Prostate gland (tissue), 2 donors: Measurements from ENCODE around the gene MRPS21. TPM values are rescaled to one million over a fixed set of nuclear protein-coding genes. Genes with fewer than 3 reads are reported as not detected.

ENCODE experiments used
- DNase-seq: peaks from one replicate; pipeline ENCODE4 v3.0.0-alpha.2; 2019; ENCODE audit warnings: low spot score
- H3K27ac ChIP-seq, 2 donors: fragments of 200-600 bp; sonication (generic); 2 replicates each; pipeline ENCODE4 v1.5.1; 2017 to 2019
- H3K27me3 ChIP-seq: fragments of 200-600 bp; sonication (generic); replicated peaks from 2 replicates; pipeline ENCODE4 v1.5.1; 2019; ENCODE audit not compliant: insufficient read depth
- H3K36me3 ChIP-seq, 2 donors: fragments of 200-600 bp; sonication (generic); 1 replicate in 1 of 2; 2 replicates in 1 of 2; pipeline versions ENCODE4 v1.5.1 to v1.8.1; 2017 to 2019
- H3K4me1 ChIP-seq: fragments of 200-600 bp; sonication (generic); replicated peaks from 2 replicates; pipeline ENCODE4 v1.5.1; 2019
- H3K4me3 ChIP-seq, 2 donors: fragments of 200-600 bp; sonication (generic); 2 replicates each; pipeline ENCODE4 v1.5.1; 2017 to 2019
- H3K9me3 ChIP-seq: fragments of 200-600 bp; sonication (generic); 2 replicates; pipeline ENCODE4 v1.5.1; 2017
- CTCF ChIP-seq, 4 experiments: fragments of 200-600 bp in 2 of 4; fragments of 450-650 bp in 2 of 4; sonication (generic) in 2 of 4; IDR thresholded peaks; 1 replicate in 3 of 4; 2 replicates in 1 of 4; pipeline ENCODE4 v1.5.1; 2016 to 2019; ENCODE audit warnings: antibody characterized with exemption in 4 of 4, mild to moderate bottlenecking in 2 of 4, moderate library complexity in 2 of 4
- POLR2A ChIP-seq: fragments of 450-650 bp; IDR thresholded peaks from one replicate; pipeline ENCODE4 v1.6.1; 2016; ENCODE audit warnings: antibody characterized with exemption, mild to moderate bottlenecking
- POLR2AphosphoS5 ChIP-seq: sonication (generic); formaldehyde crosslinking; IDR thresholded peaks from one replicate; pipeline ENCODE4 v1.6.1; 2017; ENCODE audit warnings: antibody characterized with exemption
- WGBS: methylation state at CpG from one replicate; pipeline ENCODE4 v1.1.5; 2018; 5-methylcytosine and 5-hydroxymethylcytosine counted together
- intact Hi-C: fragments of 100-400 bp; cut with DNase I; formaldehyde crosslinking; loops from one replicate; pipeline ENCODE4 v1.14.2; 2022
- total RNA-seq, 2 donors: library from RNA; depleted of rRNA; stranded (reverse); fragments of >200 nt; gene quantifications; one replicate each; pipeline ENCODE4 v1.1.0, GENCODE V29; 2016

MRPS21 gene
- total RNA-seq, 2 donors from 2014 or later, result 40.1 to 49.0 TPM

GRCh38 chr1:150262388-150263320 is 31.0 kb upstream of the MRPS21 start:
- Histone ChIP-seq H3K4me1 (peaks cover 5% of the 10 kb centered on the region), H3K27ac (no peak overlapping the region), H3K9me3 (no peaks in the 10 kb centered on the region), H3K4me3 (no peak overlapping the region), H3K36me3 (peaks cover 8 to 15% of the 10 kb centered on the region in 2 donors), H3K27me3 (no peaks in the 10 kb centered on the region)
- 86% methylated on average over 6 of the region's 6 CpGs for WGBS
- no peak for DNase-seq
- intact Hi-C loops, result no loop called here
- TF ChIP-seq POLR2AphosphoS5, result no peak
- TF ChIP-seq POLR2A, result no peak
- TF ChIP-seq CTCF (IDR thresholded peaks at IDR 0.05), result no peak

- Histone ChIP-seq H3K36me3 (peaks cover 8 to 15% of the 10 kb centered on the region in 2 donors), H3K27ac (no peak overlapping the region), H3K27me3 (no peaks in the 10 kb centered on the region), H3K9me3 (no peaks in the 10 kb centered on the region), H3K4me1 (peaks cover 7% of the 10 kb centered on the region), H3K4me3 (no peak overlapping the region)
- DNase-seq, result no peak
- intact Hi-C loops, result no loop called here
- WGBS, result 74% methylated on average over 6 of the region's 6 CpGs
- no peak for TF ChIP-seq POLR2A
- no peak for TF ChIP-seq CTCF (IDR thresholded peaks at IDR 0.05)
- TF ChIP-seq POLR2AphosphoS5, result no peak
Observed at GRCh38 chr1:150263549-150263948, 30.1 kb upstream of the MRPS21 start.

GRCh38 chr1:150267896-150268295 is 25.8 kb upstream of the MRPS21 start:
- no peaks in the 10 kb centered on the region for H3K9me3 ChIP-seq
- peaks cover 8 to 15% of the 10 kb centered on the region in 2 donors for H3K36me3 ChIP-seq
- intact Hi-C loops, result no loop called here
- H3K27me3 ChIP-seq, result no peaks in the 10 kb centered on the region
- H3K27ac ChIP-seq, result peak overlapping the region; percentile 86 to 89
- H3K4me1 ChIP-seq, result peaks cover 7% of the 10 kb centered on the region
- WGBS, result 22% methylated on average over 6 of the region's 6 CpGs
- H3K4me3 ChIP-seq, result peak overlapping the region; percentile 75 to 87
- TF ChIP-seq CTCF (IDR thresholded peaks at IDR 0.05), result no peak
- TF ChIP-seq POLR2AphosphoS5, result no peak
- no peak for TF ChIP-seq POLR2A
- no peak for DNase-seq

GRCh38 chr1:150268340-150268704 is 25.3 kb upstream of the MRPS21 start:
- peak; percentile 18 for DNase-seq
- H3K27me3 ChIP-seq, result no peaks in the 10 kb centered on the region
- TF ChIP-seq POLR2AphosphoS5 (no peak), POLR2A (no peak), CTCF (IDR thresholded peaks at IDR 0.05) (no peak)
- intact Hi-C loops, result no loop called here
- H3K36me3 ChIP-seq, result peaks cover 8 to 15% of the 10 kb centered on the region in 2 donors
- H3K4me1 ChIP-seq, result peaks cover 7% of the 10 kb centered on the region
- peak overlapping the region; percentile 75 to 87 for H3K4me3 ChIP-seq
- H3K27ac ChIP-seq, result peak overlapping the region; percentile 86 to 89
- no peaks in the 10 kb centered on the region for H3K9me3 ChIP-seq
- under 1% methylated on average over 21 of the region's 21 CpGs for WGBS
